Measurements from ENCODE around the gene KRTAP13-1. TPM values are rescaled to one million over a fixed set of nuclear protein-coding genes. Genes with fewer than 3 reads are reported as not detected.

KRTAP13-1 gene
- total RNA-seq, 2 donors from 2014 or later: not detected

DNA sequence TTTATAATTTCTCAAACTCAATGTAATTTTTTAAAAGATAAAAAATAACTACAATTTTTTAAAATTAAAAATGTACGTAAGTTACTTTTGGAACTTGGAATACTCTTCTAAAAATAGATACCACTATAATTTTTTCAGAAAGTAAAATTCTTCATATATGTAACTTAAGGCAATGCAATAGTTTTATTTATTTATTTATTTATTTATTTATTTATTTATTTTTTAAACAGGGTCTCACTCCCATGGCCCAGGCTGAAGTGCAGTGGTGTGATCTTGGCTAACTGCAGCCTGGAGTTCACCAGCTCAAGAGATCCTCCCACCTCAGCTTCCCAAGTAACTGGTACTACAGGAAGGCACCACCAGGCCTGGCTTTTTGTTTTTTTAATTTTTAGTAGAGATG lies 44.3 kb upstream of the KRTAP13-1 start:
- Mint-ChIP-seq H3K27me3 (ENCODE audit: insufficient read depth) (peaks cover 1% of the 10 kb centered on the region), H3K27ac (no peak overlapping the region), H3K9me3 (no peaks in the 10 kb centered on the region), H3K4me3 (no peak overlapping the region), H3K4me1 (peaks cover 16% of the 10 kb centered on the region), H3K36me3 (ENCODE audit: low read depth) (no peaks in the 10 kb centered on the region)
- H3K4me1 ChIP-seq (ENCODE audit: control insufficient read depth, insufficient read depth, low read length): peaks cover 4% of the 10 kb centered on the region
- TF ChIP-seq, protein P1, sequence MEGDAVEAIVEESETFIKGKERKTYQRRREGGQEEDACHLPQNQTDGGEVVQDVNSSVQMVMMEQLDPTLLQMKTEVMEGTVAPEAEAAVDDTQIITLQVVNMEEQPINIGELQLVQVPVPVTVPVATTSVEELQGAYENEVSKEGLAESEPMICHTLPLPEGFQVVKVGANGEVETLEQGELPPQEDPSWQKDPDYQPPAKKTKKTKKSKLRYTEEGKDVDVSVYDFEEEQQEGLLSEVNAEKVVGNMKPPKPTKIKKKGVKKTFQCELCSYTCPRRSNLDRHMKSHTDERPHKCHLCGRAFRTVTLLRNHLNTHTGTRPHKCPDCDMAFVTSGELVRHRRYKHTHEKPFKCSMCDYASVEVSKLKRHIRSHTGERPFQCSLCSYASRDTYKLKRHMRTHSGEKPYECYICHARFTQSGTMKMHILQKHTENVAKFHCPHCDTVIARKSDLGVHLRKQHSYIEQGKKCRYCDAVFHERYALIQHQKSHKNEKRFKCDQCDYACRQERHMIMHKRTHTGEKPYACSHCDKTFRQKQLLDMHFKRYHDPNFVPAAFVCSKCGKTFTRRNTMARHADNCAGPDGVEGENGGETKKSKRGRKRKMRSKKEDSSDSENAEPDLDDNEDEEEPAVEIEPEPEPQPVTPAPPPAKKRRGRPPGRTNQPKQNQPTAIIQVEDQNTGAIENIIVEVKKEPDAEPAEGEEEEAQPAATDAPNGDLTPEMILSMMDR (conservative IDR thresholded peaks at IDR 0.05): no peak
- DNase-seq: no peak
- no peak overlapping the region for H3K9ac ChIP-seq (ENCODE audit: extremely low read depth, low read length, poor library complexity, severe bottlenecking)
- H3K9me3 ChIP-seq (ENCODE audit: control insufficient read depth, low read length): peaks cover 6% of the 10 kb centered on the region
- H3K27ac ChIP-seq (ENCODE audit: low read depth, low read length): no peak overlapping the region
- no peaks in the 10 kb centered on the region for H3K36me3 ChIP-seq (ENCODE audit: control insufficient read depth, insufficient read depth, low read length)
- no CpG with 5 or more reads among the region's 1 CpG for WGBS, 2 experiments (ENCODE audit: insufficient coverage in 1 of 2, insufficient read length in 1 of 2)
- H3K27me3 ChIP-seq (ENCODE audit: control insufficient read depth, insufficient read depth, low read length, poor library complexity, severe bottlenecking): no peaks in the 10 kb centered on the region
- no peak overlapping the region for H3K4me3 ChIP-seq (ENCODE audit: low read length)

DNA sequence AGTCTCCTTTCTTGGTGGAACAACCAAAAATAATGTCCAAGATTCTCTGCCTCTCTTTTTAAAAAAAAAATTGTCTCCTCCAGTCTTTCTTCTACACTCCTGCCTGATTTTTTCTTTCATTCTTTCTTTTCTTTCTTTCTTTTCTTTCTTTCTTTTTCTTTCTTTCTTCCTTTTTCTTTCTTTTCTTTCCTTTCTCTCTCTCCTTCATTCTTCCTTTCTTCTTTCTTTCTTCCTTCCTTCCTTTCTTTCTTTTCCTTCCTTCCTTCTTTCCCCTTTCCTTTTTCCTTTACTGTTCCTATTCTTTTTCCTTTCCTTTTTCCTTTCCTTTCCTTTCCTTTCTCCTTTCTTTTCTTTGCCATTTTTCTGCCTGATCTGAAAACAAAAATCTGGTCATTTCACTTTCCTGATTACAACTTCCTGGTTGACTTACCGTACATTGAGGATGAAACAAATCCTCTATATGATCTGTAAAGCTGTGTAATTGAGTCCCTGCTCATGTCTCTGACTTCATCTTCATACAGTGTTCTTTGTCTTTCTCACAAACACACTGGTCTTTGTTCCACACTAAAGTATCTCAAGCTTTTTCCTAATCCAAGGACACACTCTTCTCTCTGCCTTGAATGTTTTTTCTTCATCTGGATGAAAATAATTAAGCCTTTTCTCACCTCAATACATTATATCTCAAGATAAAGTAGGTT lies 41.4 kb upstream of the KRTAP13-1 start:
- TF ChIP-seq, protein P1 (conservative IDR thresholded peaks at IDR 0.05): no peak
- Histone ChIP-seq H3K9me3 (ENCODE audit: control insufficient read depth, low read length) (peaks cover 6% of the 10 kb centered on the region), H3K27me3 (ENCODE audit: control insufficient read depth, insufficient read depth, low read length, poor library complexity, severe bottlenecking) (no peaks in the 10 kb centered on the region), H3K4me3 (ENCODE audit: low read length) (no peak overlapping the region), H3K4me1 (ENCODE audit: control insufficient read depth, insufficient read depth, low read length) (no peaks in the 10 kb centered on the region), H3K27ac (ENCODE audit: low read depth, low read length) (no peak overlapping the region), H3K9ac (ENCODE audit: extremely low read depth, low read length, poor library complexity, severe bottlenecking) (no peak overlapping the region), H3K36me3 (ENCODE audit: control insufficient read depth, insufficient read depth, low read length) (no peaks in the 10 kb centered on the region)
- 100% methylated on average over 1 of the region's 1 CpG; no CpG with 5 or more reads in 1 of the 2 experiments for WGBS, 2 experiments (ENCODE audit: insufficient coverage in 1 of 2, insufficient read length in 1 of 2)
- peaks cover 13% of the 10 kb centered on the region for H3K4me1 Mint-ChIP-seq
- peaks cover 2% of the 10 kb centered on the region for H3K27me3 Mint-ChIP-seq (ENCODE audit: insufficient read depth)
- no peaks in the 10 kb centered on the region for H3K36me3 Mint-ChIP-seq (ENCODE audit: low read depth)
- H3K27ac Mint-ChIP-seq: no peak overlapping the region
- H3K4me3 Mint-ChIP-seq: no peak overlapping the region
- H3K9me3 Mint-ChIP-seq: no peaks in the 10 kb centered on the region
- DNase-seq: no peak

DNA sequence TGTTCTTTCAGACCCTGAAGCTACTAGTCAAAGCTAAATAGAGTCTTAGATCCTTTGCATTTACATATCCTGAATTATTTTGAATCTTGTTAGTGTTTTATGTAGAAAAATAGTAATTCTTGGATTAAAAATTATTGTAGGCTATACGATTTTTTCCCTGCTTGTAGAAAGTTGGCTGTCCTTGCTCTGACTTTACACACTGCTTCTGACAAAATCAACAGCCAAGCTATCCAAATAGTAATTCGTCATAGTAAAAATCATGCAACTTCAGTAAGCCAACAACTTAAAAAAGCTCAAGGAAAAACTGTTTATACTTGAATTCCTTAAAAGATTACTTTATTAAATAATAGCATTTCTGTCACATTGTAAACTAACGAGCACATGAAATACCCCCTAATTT lies 39.9 kb upstream of the KRTAP13-1 start:
- no peaks in the 10 kb centered on the region for H3K4me1 ChIP-seq (ENCODE audit: control insufficient read depth, insufficient read depth, low read length)
- peaks cover 6% of the 10 kb centered on the region for H3K9me3 ChIP-seq (ENCODE audit: control insufficient read depth, low read length)
- Mint-ChIP-seq H3K27ac (no peak overlapping the region), H3K4me1 (peaks cover 9% of the 10 kb centered on the region), H3K4me3 (no peak overlapping the region), H3K9me3 (no peaks in the 10 kb centered on the region), H3K36me3 (ENCODE audit: low read depth) (no peaks in the 10 kb centered on the region), H3K27me3 (ENCODE audit: insufficient read depth) (peaks cover 2% of the 10 kb centered on the region)
- TF ChIP-seq, protein P1 (conservative IDR thresholded peaks at IDR 0.05): no peak
- no peaks in the 10 kb centered on the region for H3K36me3 ChIP-seq (ENCODE audit: control insufficient read depth, insufficient read depth, low read length)
- H3K4me3 ChIP-seq (ENCODE audit: low read length): no peak overlapping the region
- H3K27me3 ChIP-seq (ENCODE audit: control insufficient read depth, insufficient read depth, low read length, poor library complexity, severe bottlenecking): no peaks in the 10 kb centered on the region
- WGBS, 2 experiments (ENCODE audit: insufficient coverage in 1 of 2, insufficient read length in 1 of 2): 82 to 100% methylated on average over 1 to 3 of the region's 3 CpGs
- no peak overlapping the region for H3K27ac ChIP-seq (ENCODE audit: low read depth, low read length)
- H3K9ac ChIP-seq (ENCODE audit: extremely low read depth, low read length, poor library complexity, severe bottlenecking): no peak overlapping the region
- DNase-seq: no peak

Data from endodermal cell (in vitro differentiated cells).